ENCODE measurements around the gene ZNF234.
"Not testable (repeated sequence)": the region's sequence is repeated elsewhere in the genome, so short reads cannot be mapped to it uniquely, and the experiment has no call there.

The ZNF234 gene

GRCh38 chr19:44141191-44142058 lies at the start of gene ZNF234:
Gene ZNF234, plus strand, starts transcription at chr19:44141554. Its CDS starts 3,079 bp downstream, at chr19:44144633.
- peak; percentile 68 for FAIRE-seq

- FAIRE-seq: no peak
Observed at GRCh38 chr19:44092108-44092507, 49.2 kb upstream of the ZNF234 start.

GRCh38 chr19:44093931-44094765 lies 47.2 kb upstream of the ZNF234 start, which contains the start of gene ZNF224:
Gene ZNF224, plus strand, starts transcription at chr19:44094361. Its CDS starts 3,513 bp downstream, at chr19:44097874.
- FAIRE-seq: peak; percentile 97

GRCh38 chr19:44107751-44108150 lies 33.6 kb upstream of the ZNF234 start:
- no peak for FAIRE-seq

- FAIRE-seq: no peak
Observed at GRCh38 chr19:44109458-44109857, 31.9 kb upstream of the ZNF234 start.

- no peak for FAIRE-seq
Observed at GRCh38 chr19:44111910-44112463, 29.4 kb upstream of the ZNF234 start.

GRCh38 chr19:44112802-44113137 lies 28.6 kb upstream of the ZNF234 start:
- FAIRE-seq: no peak

GRCh38 chr19:44113138-44113783 lies 28.1 kb upstream of the ZNF234 start, which contains the start of gene ZNF225:
Gene ZNF225, plus strand, starts transcription at chr19:44113399. Its CDS starts 2,429 bp downstream, at chr19:44115828.
- FAIRE-seq: peak; percentile 99

GRCh38 chr19:44113784-44114390 lies 27.5 kb upstream of the ZNF234 start:
- FAIRE-seq: no peak

- FAIRE-seq: not testable (repeated sequence)
Observed at GRCh38 chr19:44121162-44121561, 20.2 kb upstream of the ZNF234 start.

- no peak for FAIRE-seq
Observed at GRCh38 chr19:44131955-44132354, 9.4 kb upstream of the ZNF234 start.

- FAIRE-seq: no peak
Observed at GRCh38 chr19:44142059-44142433, 692 bp downstream of the ZNF234 start.

GRCh38 chr19:44149776-44150175 lies 8.4 kb downstream of the ZNF234 start:
- FAIRE-seq: no peak

GRCh38 chr19:44151491-44151890 lies 10.1 kb downstream of the ZNF234 start:
- FAIRE-seq: no peak

- no peak for FAIRE-seq
Observed at GRCh38 chr19:44156475-44156874, 15.1 kb downstream of the ZNF234 start.

GRCh38 chr19:44163789-44164188 lies 22.4 kb downstream of the ZNF234 start:
- FAIRE-seq: no peak

GRCh38 chr19:44164327-44164672 lies 22.9 kb downstream of the ZNF234 start:
- no peak for FAIRE-seq

- peak; percentile 100 for FAIRE-seq
Observed at GRCh38 chr19:44164673-44165512, 23.5 kb downstream of the ZNF234 start, which contains the start of gene ZNF226. Gene ZNF226, plus strand, starts transcription at chr19:44165100. Its CDS starts 4,981 bp downstream, at chr19:44170081.

- FAIRE-seq: peak; percentile 83
Observed at GRCh38 chr19:44170660-44171059, 29.3 kb downstream of the ZNF234 start.

- FAIRE-seq: no peak
Observed at GRCh38 chr19:44176590-44176989, 35.2 kb downstream of the ZNF234 start.

- no peak for FAIRE-seq
Observed at GRCh38 chr19:44180968-44181367, 39.6 kb downstream of the ZNF234 start.
